ENCODE results near the gene MFSD6.

MFSD6 gene

GRCh38 chr2:190413421-190413820 lies 5.3 kb downstream of the MFSD6 start:
- DNase-seq (ENCODE audit: insufficient read length, low spot score) (no peak), FAIRE-seq (no peak)
- TF ChIP-seq, protein P1, sequence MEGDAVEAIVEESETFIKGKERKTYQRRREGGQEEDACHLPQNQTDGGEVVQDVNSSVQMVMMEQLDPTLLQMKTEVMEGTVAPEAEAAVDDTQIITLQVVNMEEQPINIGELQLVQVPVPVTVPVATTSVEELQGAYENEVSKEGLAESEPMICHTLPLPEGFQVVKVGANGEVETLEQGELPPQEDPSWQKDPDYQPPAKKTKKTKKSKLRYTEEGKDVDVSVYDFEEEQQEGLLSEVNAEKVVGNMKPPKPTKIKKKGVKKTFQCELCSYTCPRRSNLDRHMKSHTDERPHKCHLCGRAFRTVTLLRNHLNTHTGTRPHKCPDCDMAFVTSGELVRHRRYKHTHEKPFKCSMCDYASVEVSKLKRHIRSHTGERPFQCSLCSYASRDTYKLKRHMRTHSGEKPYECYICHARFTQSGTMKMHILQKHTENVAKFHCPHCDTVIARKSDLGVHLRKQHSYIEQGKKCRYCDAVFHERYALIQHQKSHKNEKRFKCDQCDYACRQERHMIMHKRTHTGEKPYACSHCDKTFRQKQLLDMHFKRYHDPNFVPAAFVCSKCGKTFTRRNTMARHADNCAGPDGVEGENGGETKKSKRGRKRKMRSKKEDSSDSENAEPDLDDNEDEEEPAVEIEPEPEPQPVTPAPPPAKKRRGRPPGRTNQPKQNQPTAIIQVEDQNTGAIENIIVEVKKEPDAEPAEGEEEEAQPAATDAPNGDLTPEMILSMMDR (IDR thresholded peaks at IDR 0.05; ENCODE audit: insufficient read depth, missing control alignments), result no peak

- no peak for DNase-seq (ENCODE audit: insufficient read length, low spot score)
- FAIRE-seq, result no peak
- TF ChIP-seq, protein P1 (IDR thresholded peaks at IDR 0.05; ENCODE audit: insufficient read depth, missing control alignments), result no peak
Observed at GRCh38 chr2:190415251-190415650, 7.1 kb downstream of the MFSD6 start.

DNA sequence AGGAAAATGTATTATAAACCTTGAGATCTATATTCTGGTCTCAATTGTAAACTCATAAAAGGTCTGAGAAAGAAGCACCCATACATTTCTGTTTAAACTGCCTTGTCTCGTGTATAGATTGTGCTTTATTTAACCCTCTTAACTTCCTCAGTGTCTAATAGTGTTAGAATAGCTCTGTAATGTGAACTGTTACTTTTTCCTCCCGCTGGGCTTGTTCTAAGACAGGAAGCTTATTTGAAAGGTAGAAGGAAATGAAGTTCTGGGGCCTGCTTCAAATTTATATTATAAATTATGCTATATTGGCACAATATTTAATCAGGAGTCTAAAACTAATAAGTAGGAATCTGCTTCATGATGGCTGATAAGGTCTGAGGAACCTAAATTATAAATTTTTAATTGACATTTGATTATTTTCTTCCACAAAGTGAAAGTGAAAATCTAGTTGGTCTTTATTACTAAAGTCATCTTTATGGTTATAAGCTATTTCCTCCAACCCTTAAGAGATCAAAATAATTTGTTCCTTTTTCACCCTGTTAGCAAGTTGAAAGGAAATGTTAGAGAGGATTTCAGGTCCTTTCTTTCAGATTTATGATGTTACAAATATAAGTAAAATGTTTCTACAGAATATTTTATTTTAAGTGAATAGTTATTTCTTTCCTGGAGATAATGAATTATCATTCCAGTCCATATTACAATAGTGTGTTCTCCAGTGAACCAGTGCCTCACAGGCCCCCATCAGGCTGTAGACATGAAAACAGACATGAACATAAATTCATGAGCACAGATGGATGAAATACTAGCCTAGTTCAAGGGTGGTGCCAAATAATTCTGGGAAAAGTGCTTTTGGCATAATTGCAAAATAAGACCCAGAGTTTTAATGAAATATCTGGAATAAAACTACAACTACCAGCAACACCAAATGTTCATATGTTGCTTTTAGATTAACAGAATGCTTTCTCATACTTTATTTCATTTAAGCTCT lies 7.9 kb downstream of the MFSD6 start:
- FAIRE-seq, result no peak
- DNase-seq (ENCODE audit: insufficient read length, low spot score), result no peak
- TF ChIP-seq, protein P1 (IDR thresholded peaks at IDR 0.05; ENCODE audit: insufficient read depth, missing control alignments), result no peak

DNA sequence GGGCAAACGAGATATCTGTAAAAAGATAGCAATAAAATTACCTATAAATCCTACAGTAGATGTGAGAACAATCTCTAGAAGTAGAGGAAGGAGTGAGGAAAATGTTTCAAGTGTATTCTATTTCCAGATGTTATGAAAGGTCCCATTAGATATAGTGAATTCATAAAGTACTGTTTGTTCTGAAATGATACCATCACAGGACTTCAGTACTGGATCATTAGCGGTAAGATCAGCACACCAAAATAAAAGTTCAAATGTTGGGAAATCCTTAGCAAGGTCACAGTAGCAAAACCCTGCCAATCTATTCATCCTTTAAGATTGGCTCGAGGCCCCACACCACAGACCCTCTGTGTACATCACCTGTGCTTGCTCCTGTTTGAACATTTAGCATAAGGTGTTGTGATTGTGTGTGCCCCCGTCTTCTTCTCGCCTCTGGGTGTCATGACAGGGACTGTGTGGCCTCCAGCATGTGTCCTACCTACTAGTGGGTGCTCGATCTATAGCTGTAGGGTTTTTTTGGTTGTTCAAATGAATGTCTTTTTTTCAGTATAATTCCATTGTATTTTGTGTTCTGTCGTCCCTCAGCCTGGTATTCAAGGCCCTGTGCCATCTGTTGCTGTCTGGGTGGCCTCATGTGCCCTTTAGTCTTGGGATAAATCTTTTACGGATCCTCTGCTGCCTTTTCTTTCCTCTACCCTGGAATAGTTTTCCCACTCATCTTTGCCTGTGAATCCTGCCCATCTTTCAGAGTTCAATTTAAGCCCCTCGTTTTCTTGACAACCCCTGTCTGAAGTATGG lies 9.1 kb downstream of the MFSD6 start:
- TF ChIP-seq, protein P1 (IDR thresholded peaks at IDR 0.05; ENCODE audit: insufficient read depth, missing control alignments), result no peak
- DNase-seq (ENCODE audit: insufficient read length, low spot score), result no peak
- no peak for FAIRE-seq

DNA sequence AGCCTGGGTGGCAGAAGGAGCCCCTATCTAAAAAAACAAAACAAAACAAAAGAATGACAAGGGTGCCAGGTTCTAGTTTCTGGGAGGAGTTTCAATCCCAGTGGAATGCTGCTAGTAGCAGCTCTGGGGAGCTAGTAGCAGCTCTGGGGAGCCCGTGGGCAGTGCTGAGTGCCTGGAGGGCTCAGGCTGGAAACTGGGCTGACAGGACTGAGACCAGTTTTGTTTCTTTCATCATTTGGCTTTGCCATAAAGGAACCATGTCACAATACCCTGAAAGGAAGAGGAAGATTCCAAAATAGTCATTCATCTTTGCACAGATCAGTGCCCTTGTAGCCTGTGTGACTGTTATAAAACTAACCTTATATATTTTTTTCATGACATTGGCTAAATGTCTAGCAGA lies 10.6 kb downstream of the MFSD6 start:
- DNase-seq (ENCODE audit: insufficient read length, low spot score), result no peak
- FAIRE-seq, result no peak

DNA sequence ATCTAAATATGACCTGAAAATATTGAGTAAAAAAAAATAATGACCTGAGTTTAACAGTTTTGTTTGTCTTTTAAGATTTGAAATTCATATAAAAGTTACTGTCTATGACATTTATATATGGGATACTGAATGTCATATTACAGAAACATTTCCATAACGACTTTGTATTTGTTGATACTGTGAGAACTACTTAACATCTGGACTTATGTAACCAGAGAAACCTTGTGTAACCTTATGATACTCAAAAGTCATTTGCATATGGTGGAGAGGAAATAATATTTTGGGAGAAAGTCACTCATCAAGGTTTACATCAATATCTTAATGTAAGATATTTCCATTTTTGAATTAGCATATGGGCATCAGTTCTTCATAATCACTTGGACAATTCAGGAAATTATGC lies 12.6 kb downstream of the MFSD6 start:
- no peak for FAIRE-seq
- TF ChIP-seq, protein P1 (IDR thresholded peaks at IDR 0.05; ENCODE audit: insufficient read depth, missing control alignments), result no peak
- no peak for DNase-seq (ENCODE audit: insufficient read length, low spot score)

More for the DNA sequence above, 10.6 kb downstream of the MFSD6 start:
- TF ChIP-seq, protein P1 (IDR thresholded peaks at IDR 0.05; ENCODE audit: insufficient read depth, missing control alignments), result no peak

Measured in D721Med (cell line).